ENCODE results near the gene MMP12.

MMP12 gene

GRCh38 chr11:102850973-102851745 is 23.6 kb downstream of the MMP12 start:
- no peak for DNase-seq (ENCODE audit: low read depth in 2 of 2)

GRCh38 chr11:102849311-102849710 is 25.5 kb downstream of the MMP12 start:
- DNase-seq (ENCODE audit: low read depth in 2 of 2): no peak

- no peak for DNase-seq (ENCODE audit: low read depth in 2 of 2)
Observed at GRCh38 chr11:102846292-102846691, 28.5 kb downstream of the MMP12 start.

GRCh38 chr11:102843489-102843888 is 31.3 kb downstream of the MMP12 start, which contains the start of gene MMP3:
TSS of gene MMP3 (minus strand) at chr11:102843609. CDS start at chr11:102843546, 63 bp downstream.
- no peak for DNase-seq (ENCODE audit: low read depth in 2 of 2)

- DNase-seq (ENCODE audit: low read depth in 2 of 2): no peak
Observed at GRCh38 chr11:102842930-102843329, 31.9 kb downstream of the MMP12 start.

GRCh38 chr11:102840018-102840417 is 34.8 kb downstream of the MMP12 start:
- no peak for DNase-seq (ENCODE audit: low read depth in 2 of 2)

GRCh38 chr11:102837646-102838045 is 37.1 kb downstream of the MMP12 start:
- no peak for DNase-seq (ENCODE audit: low read depth in 2 of 2)

GRCh38 chr11:102837156-102837555 is 37.6 kb downstream of the MMP12 start:
- no peak for DNase-seq (ENCODE audit: low read depth in 2 of 2)

- no peak for DNase-seq (ENCODE audit: low read depth in 2 of 2)
Observed at GRCh38 chr11:102836290-102836875, 38.4 kb downstream of the MMP12 start.

- no peak for DNase-seq (ENCODE audit: low read depth in 2 of 2)
Observed at GRCh38 chr11:102833731-102834130, 41.1 kb downstream of the MMP12 start.

GRCh38 chr11:102832612-102833011 is 42.2 kb downstream of the MMP12 start:
- no peak for DNase-seq (ENCODE audit: low read depth in 2 of 2)

- no peak for DNase-seq (ENCODE audit: low read depth in 2 of 2)
Observed at GRCh38 chr11:102831489-102832440, 43.0 kb downstream of the MMP12 start.

GRCh38 chr11:102831128-102831488 is 43.7 kb downstream of the MMP12 start:
- DNase-seq (ENCODE audit: low read depth in 2 of 2): no peak

GRCh38 chr11:102830001-102830727 is 44.6 kb downstream of the MMP12 start:
- DNase-seq (ENCODE audit: low read depth in 2 of 2): no peak

- no peak for DNase-seq (ENCODE audit: low read depth in 2 of 2)
Observed at GRCh38 chr11:102829316-102830000, 45.3 kb downstream of the MMP12 start.

GRCh38 chr11:102824556-102824955 is 50.2 kb downstream of the MMP12 start:
- DNase-seq (ENCODE audit: low read depth in 2 of 2): no peak

- DNase-seq (ENCODE audit: low read depth in 2 of 2): no peak
Observed at GRCh38 chr11:102819491-102819890, 55.3 kb downstream of the MMP12 start.

GRCh38 chr11:102813484-102813883 is 61.3 kb downstream of the MMP12 start:
- no peak for DNase-seq (ENCODE audit: low read depth in 2 of 2)
